GM12872 (cell line): ENCODE measurements around the gene TBC1D22A.

Experiments
- CTCF ChIP-seq: IDR thresholded peaks from 3 replicates; pipeline ENCODE4 v1.5.1; 2011; ENCODE audit warnings: low read depth, mild to moderate bottlenecking, low read length, moderate library complexity; ENCODE audit not compliant: insufficient read depth

The TBC1D22A gene

GRCh38 chr22:46747646-46748045 is 14.8 kb upstream of the TBC1D22A start:
- no peak for TF ChIP-seq CTCF

- TF ChIP-seq CTCF = no peak
Observed at GRCh38 chr22:46748206-46748907, 14.1 kb upstream of the TBC1D22A start.

GRCh38 chr22:46748908-46749675 is 13.4 kb upstream of the TBC1D22A start:
- no peak for TF ChIP-seq CTCF

GRCh38 chr22:46749682-46750529 is 12.5 kb upstream of the TBC1D22A start:
- TF ChIP-seq CTCF = no peak

GRCh38 chr22:46750530-46750800 is 12.0 kb upstream of the TBC1D22A start:
- no peak for TF ChIP-seq CTCF

- TF ChIP-seq CTCF = no peak
Observed at GRCh38 chr22:46750863-46751443, 11.5 kb upstream of the TBC1D22A start.
